Loucy (cell line): Measurements from ENCODE around the gene JAG1.

Experiments used
- CTCF ChIP-seq: fragments of 200-600 bp; sonication (generic); conservative IDR thresholded peaks from 2 replicates; pipeline ENCODE4 v1.5.1; 2014; ENCODE audit warnings: mild to moderate bottlenecking, antibody characterized with exemption, low read length
- EZH2phosphoT487 ChIP-seq: fragments of 200-600 bp; IDR thresholded peaks from 2 replicates; pipeline ENCODE4 v1.6.1; 2018; ENCODE audit warnings: antibody characterized with exemption, mild to moderate bottlenecking, moderate library complexity, borderline replicate concordance

DNA sequence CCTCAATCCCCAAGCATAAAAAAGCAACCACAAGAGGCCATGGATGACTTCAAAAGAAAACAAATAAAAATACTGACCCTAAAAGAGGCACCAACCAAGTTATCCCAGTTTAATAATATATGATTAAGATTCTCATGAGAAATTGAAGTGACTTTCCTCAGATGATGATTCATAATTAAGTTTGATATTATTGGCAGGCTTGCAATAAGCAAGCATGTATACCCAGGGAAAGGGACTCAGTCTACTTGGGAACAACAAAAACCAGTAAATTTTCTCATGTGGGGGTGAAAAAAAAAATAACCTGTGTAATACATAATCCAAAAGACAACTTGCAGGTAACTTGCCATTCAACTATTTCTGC is 19.6 kb downstream of the JAG1 start:
- no peak for TF ChIP-seq CTCF
- no peak for TF ChIP-seq EZH2phosphoT487
